Stromal cell of bone marrow (primary cell): ENCODE data around the gene IWS1.
"Not testable (repeated sequence)": the region's sequence is repeated elsewhere in the genome, so short reads cannot be mapped to it uniquely, and the experiment has no call there.

Experiments
- DNase-seq: peaks from one replicate; pipeline ENCODE4 v3.0.0-alpha.2; 2012; ENCODE audit warnings: low read depth

Gene IWS1

DNA sequence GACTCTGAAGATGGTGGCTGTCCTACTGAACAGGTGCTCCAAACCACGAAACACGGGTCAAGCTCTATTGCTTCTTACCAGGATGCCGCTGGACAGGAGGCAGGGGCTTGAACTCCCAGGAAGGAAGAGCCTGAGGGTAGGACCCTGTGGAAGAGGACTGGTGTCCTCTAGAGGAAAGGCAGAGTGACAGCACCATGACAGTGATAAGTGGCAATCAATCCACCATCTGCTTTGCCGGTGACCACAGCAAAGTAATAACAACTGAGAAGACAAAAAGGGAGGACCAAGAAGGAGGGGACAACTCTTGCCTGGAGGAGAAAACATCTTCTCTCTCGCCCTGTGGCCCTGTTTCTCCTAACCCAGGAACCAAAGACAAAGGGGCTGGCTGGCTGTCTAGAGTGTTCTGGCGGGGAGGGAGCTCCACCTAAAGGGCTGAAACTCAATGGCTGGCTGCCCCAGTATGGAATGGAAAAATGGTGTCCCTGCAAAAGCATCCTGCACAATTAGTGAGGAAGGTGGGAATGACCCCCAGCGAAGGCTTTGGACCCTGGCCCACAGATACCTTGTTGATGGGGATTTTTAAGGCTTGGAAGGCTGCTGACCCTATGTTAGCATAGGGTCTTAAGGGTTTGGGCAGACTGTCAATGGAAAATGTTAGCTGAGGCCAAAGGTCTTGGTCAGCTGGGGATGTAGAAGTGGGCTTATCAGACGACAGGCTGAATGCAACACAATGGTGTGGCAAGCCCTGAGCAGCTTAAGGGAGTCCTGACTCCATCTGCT lies 72.7 kb downstream of the IWS1 start:
- no peak for DNase-seq

- no peak for DNase-seq
Measured at GRCh38 chr2:127453013-127453391, 73.3 kb downstream of the IWS1 start.

- DNase-seq, result not testable (repeated sequence)
Measured at GRCh38 chr2:127452423-127452822, 73.9 kb downstream of the IWS1 start.

- no peak for DNase-seq
Measured at GRCh38 chr2:127451981-127452380, 74.3 kb downstream of the IWS1 start.

DNA sequence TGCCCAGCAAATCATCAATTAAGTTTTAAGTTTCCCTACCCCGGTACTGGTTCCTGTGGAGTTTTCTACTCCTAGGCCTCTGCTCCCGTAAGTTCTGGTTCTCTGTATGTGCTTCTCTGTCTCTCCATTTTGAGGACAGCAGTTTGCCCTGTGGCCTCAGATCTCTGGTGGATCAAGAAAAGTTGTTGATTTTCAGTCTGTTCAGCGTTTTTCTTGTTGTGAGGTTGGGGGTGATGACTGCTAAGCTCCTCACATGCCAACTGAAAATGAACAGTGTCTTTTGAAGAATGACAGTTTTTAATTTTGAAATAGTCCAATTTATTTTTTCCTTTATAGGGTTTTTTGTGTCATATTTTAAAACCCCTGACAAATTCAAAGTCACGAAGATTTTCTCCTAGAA lies 76.4 kb downstream of the IWS1 start:
- DNase-seq, result no peak

- DNase-seq, result no peak
Measured at GRCh38 chr2:127449414-127449813, 76.9 kb downstream of the IWS1 start.

- DNase-seq, result peak; percentile 53
Measured at GRCh38 chr2:127448526-127448925, 77.8 kb downstream of the IWS1 start.

DNA sequence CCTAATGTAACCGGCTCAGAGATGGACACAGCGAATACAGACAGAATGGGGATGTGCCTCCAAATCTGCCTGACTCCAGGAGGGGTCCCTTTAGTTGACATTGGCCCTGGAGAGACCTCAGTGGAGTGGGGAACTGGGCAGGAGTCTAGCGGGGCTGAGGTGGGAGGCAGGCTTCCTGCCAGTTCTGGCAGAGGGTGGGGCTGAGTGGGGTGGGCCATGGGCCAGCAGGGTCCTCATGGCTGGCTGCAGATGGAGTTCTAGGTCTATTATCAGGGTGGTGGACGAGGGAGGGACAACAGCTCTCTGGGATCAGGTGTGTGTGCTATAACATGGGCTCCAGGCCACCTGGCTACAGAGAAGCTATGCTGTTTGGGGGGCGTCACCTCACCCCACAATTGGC lies 86.9 kb downstream of the IWS1 start:
- DNase-seq, result no peak

- no peak for DNase-seq
Measured at GRCh38 chr2:127437781-127438726, 88.2 kb downstream of the IWS1 start.

- DNase-seq, result no peak
Measured at GRCh38 chr2:127437056-127437455, 89.2 kb downstream of the IWS1 start.

DNA sequence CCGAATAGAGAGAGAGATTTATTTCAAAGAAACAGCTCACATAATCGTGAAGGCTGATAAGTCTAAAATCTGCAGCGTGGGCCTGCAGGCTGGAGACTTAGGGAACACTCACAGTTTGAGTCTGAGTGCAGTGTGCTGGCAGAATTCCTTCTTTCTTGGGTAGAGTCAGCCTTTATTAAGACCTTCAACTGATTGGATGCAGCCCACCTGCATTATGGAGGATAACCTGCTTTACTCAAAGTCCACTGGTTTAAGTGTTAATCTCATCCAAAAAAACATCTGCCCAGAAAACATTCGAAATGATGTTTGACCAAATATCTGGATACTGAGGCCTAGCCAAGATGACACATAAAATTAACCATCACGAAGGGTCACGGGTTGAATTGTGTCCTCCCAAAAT lies 91.8 kb downstream of the IWS1 start:
- no peak for DNase-seq

DNA sequence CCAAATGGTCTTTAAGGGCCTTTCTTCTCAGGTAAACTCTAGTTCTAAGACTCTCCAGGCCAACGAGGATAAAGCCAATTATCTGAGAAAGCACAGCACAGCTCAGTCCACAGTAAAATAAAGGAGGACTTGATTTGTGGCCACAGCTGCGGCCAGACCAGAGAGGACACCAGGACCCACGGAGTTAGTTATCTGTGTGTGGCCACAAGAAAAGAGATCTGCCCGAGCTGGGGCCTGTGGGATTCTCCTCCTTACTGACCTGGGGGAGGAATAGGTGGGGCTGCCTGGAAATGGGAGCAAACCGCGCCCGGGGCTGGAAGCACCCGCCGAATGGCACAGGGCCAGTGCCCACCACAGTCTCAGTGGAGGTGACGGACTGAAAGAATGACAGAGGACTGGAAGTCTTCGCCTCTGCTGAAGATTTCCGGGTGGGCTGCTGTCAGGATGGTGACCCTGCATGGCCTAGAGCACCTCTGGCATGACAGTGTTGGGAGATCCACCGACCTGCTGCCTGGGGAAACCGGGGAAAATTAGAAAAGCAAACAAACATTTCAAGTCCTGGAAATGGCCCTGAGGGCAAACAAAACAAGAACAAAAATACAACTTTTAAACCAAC lies 94.8 kb downstream of the IWS1 start:
- DNase-seq, result no peak
